Lower leg skin (tissue), 3 donors: ENCODE measurements around the gene CD14.

ENCODE experiments used
- CTCF ChIP-seq, 3 donors: fragments of 450-650 bp; IDR thresholded peaks; one replicate each; pipeline ENCODE4 v1.5.1; 2016; ENCODE audit warnings: antibody characterized with exemption in 3 of 3, mild to moderate bottlenecking in 3 of 3, moderate library complexity in 2 of 3
- POLR2A ChIP-seq, 2 donors: fragments of 450-650 bp; IDR thresholded peaks; one replicate each; pipeline ENCODE4 v1.6.1; 2016 to 2017; ENCODE audit warnings: antibody characterized with exemption in 2 of 2, mild to moderate bottlenecking in 1 of 2, moderate library complexity in 1 of 2

- TF ChIP-seq POLR2A (IDR thresholded peaks at IDR 0.05) (no peak), CTCF (IDR thresholded peaks at IDR 0.05) (no peak)
Measured at GRCh38 chr5:140628711-140629110, 4.3 kb downstream of the CD14 start.
